T-cell (primary cell): ENCODE measurements around the gene POGZ. TPM values are rescaled to one million over a fixed set of nuclear protein-coding genes. Genes with fewer than 3 reads are reported as not detected.

Experiments
- ATAC-seq, 4 experiments: fragments of 200-7000 bp in 3 of 4; fragments of 150-1000 bp in 1 of 4; cut with Tn5 transposase; replicated peaks in 1 of 4; 1 replicate in 3 of 4; 2 replicates in 1 of 4; pipeline ENCODE4 v1.10.0; 2021; ENCODE audit warnings: moderate library complexity in 3 of 4, mild to moderate bottlenecking in 2 of 4, moderate number of reproducible peaks in 1 of 4
- CTCF ChIA-PET, 2 donors: fragments of 300-600 bp; sonication (Branson Sonifier 250); formaldehyde crosslinking; loops; one replicate each; lab custom pipeline; 2022; ENCODE audit warnings: antibody characterized with exemption in 2 of 2; lab: Charles Lee
- POLR2A ChIA-PET, 2 donors: fragments of 300-600 bp; sonication (Branson Sonifier 250); formaldehyde crosslinking; loops; one replicate each; lab custom pipeline; 2022; ENCODE audit warnings: antibody characterized with exemption in 2 of 2; lab: Charles Lee
- DNase-seq, 35 experiments: peaks; one replicate each; pipeline versions ENCODE4 v3.0.0 to v3.0.0-alpha.2; 2013 to 2023
- H3K27ac ChIP-seq: one replicate; pipeline ENCODE4 v1.5.1; 2013; ENCODE audit warnings: low read length
- H3K27me3 ChIP-seq, 2 experiments: replicated peaks in 1 of 2; 1 replicate in 1 of 2; 2 replicates in 1 of 2; pipeline versions ENCODE4 v1.6.1 to v1.7.0; 2013; ENCODE audit warnings: low read length in 1 of 2, mixed read lengths in 1 of 2; ENCODE audit not compliant: control insufficient read depth in 2 of 2, insufficient read depth in 2 of 2; ENCODE audit errors: extremely low read depth in 1 of 2
- H3K36me3 ChIP-seq, 2 donors: 1 replicate in 1 of 2; 2 replicates in 1 of 2; pipeline versions ENCODE4 v1.6.1 to v1.7.0; 2013; ENCODE audit warnings: low read length in 1 of 2; ENCODE audit not compliant: control insufficient read depth in 2 of 2, insufficient read depth in 1 of 2; ENCODE audit errors: extremely low read depth in 1 of 2
- H3K4me1 ChIP-seq, 2 experiments: 1 replicate in 1 of 2; 2 replicates in 1 of 2; pipeline versions ENCODE4 v1.6.1 to v1.7.0; 2013; ENCODE audit warnings: low read length in 2 of 2, mixed read lengths in 1 of 2; ENCODE audit not compliant: insufficient read depth in 2 of 2, control insufficient read depth in 1 of 2; ENCODE audit errors: extremely low read depth in 1 of 2
- H3K4me3 ChIP-seq, 2 donors: 1 replicate in 1 of 2; 2 replicates in 1 of 2; pipeline versions ENCODE4 v1.5.1 to v1.7.0; 2013; ENCODE audit warnings: mild to moderate bottlenecking in 2 of 2, low read length in 1 of 2, moderate library complexity in 1 of 2; ENCODE audit not compliant: control insufficient read depth in 1 of 2; ENCODE audit errors: extremely low read depth in 1 of 2
- H3K9me3 ChIP-seq: 2 replicates; pipeline ENCODE4 v1.7.0; 2013
- H3K27ac Mint-ChIP-seq, 2 donors: one replicate each; pipeline ENCODE4 v1.8.0; 2020 to 2021; ENCODE audit warnings: mild to moderate bottlenecking in 2 of 2, mixed read lengths in 2 of 2
- H3K27me3 Mint-ChIP-seq, 2 donors: one replicate each; pipeline ENCODE4 v1.8.0; 2021 to 2022; ENCODE audit warnings: mixed read lengths in 2 of 2
- H3K36me3 Mint-ChIP-seq: one replicate; pipeline ENCODE4 v1.8.0; 2021; ENCODE audit warnings: mixed read lengths
- H3K4me1 Mint-ChIP-seq, 3 donors: one replicate each; pipeline ENCODE4 v1.8.0; 2020 to 2022; ENCODE audit warnings: mixed read lengths in 3 of 3, mild to moderate bottlenecking in 1 of 3
- H3K4me3 Mint-ChIP-seq, 3 donors: one replicate each; pipeline ENCODE4 v1.8.0; 2020 to 2022; ENCODE audit warnings: mild to moderate bottlenecking in 3 of 3, mixed read lengths in 3 of 3, moderate library complexity in 3 of 3
- H3K9me3 Mint-ChIP-seq, 3 donors: one replicate each; pipeline ENCODE4 v1.8.0; 2020 to 2022; ENCODE audit warnings: mixed read lengths in 3 of 3
- WGBS: methylation state at CpG from one replicate; pipeline ENCODE4 v1.1.5; 2013; ENCODE audit warnings: missing lambda C conversion rate; ENCODE audit not compliant: insufficient coverage; 5-methylcytosine and 5-hydroxymethylcytosine counted together
- total RNA-seq, 35 experiments: library from RNA in 6 of 35; stranded (reverse) in 6 of 35; fragments of 120-200 nt in 1 of 35; gene quantifications; one replicate each; pipeline versions ENCODE4 v1.2.1 to v1.2.4 and lab custom pipeline; 2013 to 2026

The POGZ gene
- total RNA-seq, 5 donors from 2014 or later (not counting 1 experiment from before 2014, with no cell fraction given) = 93.8 to 133 (median 96.7) TPM

GRCh38 chr1:151407304-151407703, 52.0 kb downstream of the POGZ start:
- peaks cover 0 to 3% (median 0%) of the 10 kb centered on the region in 3 donors for H3K4me1 Mint-ChIP-seq
- CTCF ChIA-PET = no interaction called here
- POLR2A ChIA-PET = interaction anchor here in 1 of 2 donors (0.7 kb wide), 1 partner anchor 41 kb away, joined by 3 read pairs; no protein-coding TSS in a partner anchor
- WGBS = no CpG with 5 or more reads among the region's 3 CpGs
- Histone ChIP-seq H3K9me3 (no peaks in the 10 kb centered on the region), H3K36me3 (peaks cover 11 to 90% of the 10 kb centered on the region in 2 donors), H3K4me1 (no peaks in the 10 kb centered on the region), H3K27ac (no peak overlapping the region), H3K4me3 (no peak overlapping the region), H3K27me3 (no peaks in the 10 kb centered on the region)
- no peak for ATAC-seq
- no peaks in the 10 kb centered on the region for H3K9me3 Mint-ChIP-seq
- no peaks in the 10 kb centered on the region for H3K27me3 Mint-ChIP-seq
- H3K4me3 Mint-ChIP-seq = no peak overlapping the region
- H3K27ac Mint-ChIP-seq = no peak overlapping the region
- no peak for DNase-seq
- peaks cover 62% of the 10 kb centered on the region for H3K36me3 Mint-ChIP-seq

GRCh38 chr1:151406176-151406575, 53.1 kb downstream of the POGZ start:
- CTCF ChIA-PET = no interaction called here
- peaks cover 8 to 9% (median 9%) of the 10 kb centered on the region in 3 donors for H3K4me1 Mint-ChIP-seq
- H3K9me3 Mint-ChIP-seq = no peaks in the 10 kb centered on the region
- H3K9me3 ChIP-seq = no peaks in the 10 kb centered on the region
- peaks cover 13 to 90% of the 10 kb centered on the region in 2 donors for H3K36me3 ChIP-seq
- ATAC-seq (no peak), DNase-seq (no peak)
- WGBS = 100% methylated on average over 1 of the region's 8 CpGs
- H3K27me3 ChIP-seq = no peaks in the 10 kb centered on the region
- peaks cover 65% of the 10 kb centered on the region for H3K36me3 Mint-ChIP-seq
- no peaks in the 10 kb centered on the region for H3K27me3 Mint-ChIP-seq
- no peak overlapping the region for H3K4me3 ChIP-seq
- POLR2A ChIA-PET = no interaction called here
- peak overlapping the region; percentile 33 to 62 for H3K27ac Mint-ChIP-seq
- H3K27ac ChIP-seq = no peak overlapping the region
- H3K4me1 ChIP-seq = no peaks in the 10 kb centered on the region
- H3K4me3 Mint-ChIP-seq = no peak overlapping the region

- H3K4me3 ChIP-seq = no peak overlapping the region
- peaks cover 5 to 6% of the 10 kb centered on the region in 2 experiments for H3K4me1 ChIP-seq
- no peak overlapping the region for H3K4me3 Mint-ChIP-seq
- H3K4me1 Mint-ChIP-seq = peaks cover 16 to 17% (median 17%) of the 10 kb centered on the region in 3 donors
- no peaks in the 10 kb centered on the region for H3K27me3 ChIP-seq
- H3K27me3 Mint-ChIP-seq = no peaks in the 10 kb centered on the region
- ATAC-seq = peak in 1 of 4 experiments; percentile 24
- WGBS = 96% methylated on average over 10 of the region's 13 CpGs
- no peak overlapping the region for H3K27ac ChIP-seq
- POLR2A ChIA-PET = no interaction called here
- CTCF ChIA-PET = no interaction called here
- peaks cover 20 to 90% of the 10 kb centered on the region in 2 donors for H3K36me3 ChIP-seq
- DNase-seq = no peak
- no peaks in the 10 kb centered on the region for H3K9me3 Mint-ChIP-seq
- peaks cover 64% of the 10 kb centered on the region for H3K36me3 Mint-ChIP-seq
- H3K9me3 ChIP-seq = no peaks in the 10 kb centered on the region
- peak overlapping the region in 1 of 2 donors; percentile 41 for H3K27ac Mint-ChIP-seq
Observed at GRCh38 chr1:151405187-151405951, 53.9 kb downstream of the POGZ start.

- H3K36me3 Mint-ChIP-seq = peaks cover 59% of the 10 kb centered on the region
- no peaks in the 10 kb centered on the region for H3K9me3 Mint-ChIP-seq
- DNase-seq (no peak), ATAC-seq (no peak)
- no peaks in the 10 kb centered on the region for H3K27me3 Mint-ChIP-seq
- no peaks in the 10 kb centered on the region for H3K9me3 ChIP-seq
- peaks cover 14 to 74% of the 10 kb centered on the region in 2 donors for H3K36me3 ChIP-seq
- ChIA-PET POLR2A (interaction anchor here in 1 of 2 donors (0.6 kb wide), 1 partner anchor 89 kb away, joined by 3 read pairs; no protein-coding TSS in a partner anchor), CTCF (no interaction called here)
- no CpG with 5 or more reads among the region's 3 CpGs for WGBS
- H3K27ac ChIP-seq = no peak overlapping the region
- H3K27ac Mint-ChIP-seq = peak overlapping the region; percentile 26 to 69
- H3K4me3 Mint-ChIP-seq = no peak overlapping the region
- peaks cover 27 to 32% (median 28%) of the 10 kb centered on the region in 3 donors for H3K4me1 Mint-ChIP-seq
- H3K4me1 ChIP-seq = peaks cover 12 to 14% of the 10 kb centered on the region in 2 experiments
- H3K27me3 ChIP-seq = no peaks in the 10 kb centered on the region
- no peak overlapping the region for H3K4me3 ChIP-seq
Observed at GRCh38 chr1:151403612-151404011, 55.7 kb downstream of the POGZ start.

- Mint-ChIP-seq H3K4me3 (no peak overlapping the region), H3K27ac (peak overlapping the region in 1 of 2 donors; percentile 39)
- H3K27ac ChIP-seq = no peak overlapping the region
Observed at GRCh38 chr1:151402764-151403163, 56.5 kb downstream of the POGZ start.

GRCh38 chr1:151401860-151402259, 57.4 kb downstream of the POGZ start:
- POLR2A ChIA-PET = interaction anchor here in 1 of 2 donors (0.6 to 0.7 kb wide), 2 partner anchors 9 to 35 kb away, joined by 3 to 4 read pairs; no protein-coding TSS in a partner anchor
- ATAC-seq = no peak
- CTCF ChIA-PET = interaction anchor here (0.9 to 1.3 kb wide), 2 partner anchors 61 to 101 kb away, joined by 3 to 4 read pairs; no protein-coding TSS in a partner anchor
- peaks cover 13 to 17% of the 10 kb centered on the region in 2 experiments for H3K4me1 ChIP-seq
- Mint-ChIP-seq H3K27ac (peak overlapping the region; percentile 13 to 61), H3K27me3 (no peaks in the 10 kb centered on the region), H3K9me3 (no peaks in the 10 kb centered on the region), H3K4me1 (peaks cover 28 to 32% (median 32%) of the 10 kb centered on the region in 3 donors), H3K36me3 (peaks cover 52% of the 10 kb centered on the region), H3K4me3 (peak overlapping the region; percentile 29 to 100 (median 60))
- H3K4me3 ChIP-seq = no peak overlapping the region
- H3K36me3 ChIP-seq = peaks cover 9 to 56% of the 10 kb centered on the region in 2 donors
- DNase-seq = no peak
- WGBS = no CpG with 5 or more reads among the region's 2 CpGs
- H3K27ac ChIP-seq = no peak overlapping the region
- no peaks in the 10 kb centered on the region for H3K27me3 ChIP-seq
- no peaks in the 10 kb centered on the region for H3K9me3 ChIP-seq

More at GRCh38 chr1:151402764-151403163, 56.5 kb downstream of the POGZ start:
- Histone ChIP-seq H3K36me3 (peaks cover 9 to 65% of the 10 kb centered on the region in 2 donors), H3K4me1 (peaks cover 13 to 17% of the 10 kb centered on the region in 2 experiments), H3K9me3 (no peaks in the 10 kb centered on the region), H3K4me3 (no peak overlapping the region), H3K27me3 (no peaks in the 10 kb centered on the region)
- H3K4me1 Mint-ChIP-seq = peaks cover 28 to 32% (median 32%) of the 10 kb centered on the region in 3 donors
- no peaks in the 10 kb centered on the region for H3K9me3 Mint-ChIP-seq
- no peak for ATAC-seq
- POLR2A ChIA-PET = interaction anchor here (0.5 to 0.6 kb wide), 3 partner anchors 10 to 209 kb away, joined by 3 to 5 read pairs (median 5); no protein-coding TSS in a partner anchor
- H3K36me3 Mint-ChIP-seq = peaks cover 57% of the 10 kb centered on the region
- DNase-seq = no peak
- 83% methylated on average over 1 of the region's 2 CpGs for WGBS
- H3K27me3 Mint-ChIP-seq = no peaks in the 10 kb centered on the region
- CTCF ChIA-PET = interaction anchor here (0.9 to 1.3 kb wide), 2 partner anchors 62 to 102 kb away, joined by 3 to 4 read pairs; no protein-coding TSS in a partner anchor
